HG03457 (cell line): Measurements from ENCODE around the gene GOSR2.

Source experiments
- ATAC-seq: cut with Tn5 transposase; IDR thresholded peaks from one replicate; pipeline ENCODE4 v1.9.1; 2021; ENCODE audit warnings: moderate number of reproducible peaks; ENCODE audit not compliant: unreplicated experiment

GOSR2 gene

DNA sequence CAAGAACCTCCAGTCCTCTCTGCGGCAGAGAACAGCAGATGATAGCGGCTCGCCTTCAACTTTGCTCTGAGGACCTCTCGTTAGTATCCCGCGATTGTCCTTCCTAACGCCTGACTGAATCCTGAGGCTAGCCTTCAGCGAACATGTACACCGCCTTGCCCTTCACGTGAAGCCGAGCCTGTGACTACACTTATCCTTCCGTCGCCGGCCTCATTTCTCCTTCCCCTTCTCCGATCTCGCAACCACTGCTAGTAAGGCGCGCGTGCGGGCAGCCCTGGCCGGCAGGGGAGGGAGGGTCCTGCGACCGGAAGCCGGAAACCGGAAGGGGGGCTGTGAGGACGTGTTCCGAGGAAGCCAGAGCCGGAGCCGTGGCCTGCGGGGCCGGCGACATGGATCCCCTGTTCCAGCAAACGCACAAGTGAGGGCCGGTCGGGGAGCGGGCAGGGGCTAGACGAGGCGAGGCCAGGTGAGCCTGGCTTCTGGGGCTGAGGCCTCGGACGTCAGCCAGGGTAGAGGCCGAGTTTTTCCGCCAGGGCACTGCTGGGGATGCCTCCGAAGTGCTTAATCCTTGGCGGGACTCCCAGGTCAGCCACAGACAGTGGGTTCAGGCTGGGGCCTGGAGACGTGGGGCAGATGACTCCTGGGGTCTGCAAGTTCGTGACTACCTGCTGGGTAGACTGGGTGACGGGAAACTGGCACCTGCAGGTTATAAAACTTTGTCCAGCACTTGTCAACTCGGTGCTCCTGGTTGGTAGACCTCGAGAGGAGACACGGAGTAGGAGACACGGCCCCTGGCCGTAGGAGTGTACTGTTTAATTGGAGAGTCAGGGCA is at the start of gene GOSR2:
TSS of gene GOSR2 (plus strand) at position 357 of the 832 bp plus-strand sequence. CDS start at position 390, 33 bp downstream.
- ATAC-seq, result peak; percentile 80

DNA sequence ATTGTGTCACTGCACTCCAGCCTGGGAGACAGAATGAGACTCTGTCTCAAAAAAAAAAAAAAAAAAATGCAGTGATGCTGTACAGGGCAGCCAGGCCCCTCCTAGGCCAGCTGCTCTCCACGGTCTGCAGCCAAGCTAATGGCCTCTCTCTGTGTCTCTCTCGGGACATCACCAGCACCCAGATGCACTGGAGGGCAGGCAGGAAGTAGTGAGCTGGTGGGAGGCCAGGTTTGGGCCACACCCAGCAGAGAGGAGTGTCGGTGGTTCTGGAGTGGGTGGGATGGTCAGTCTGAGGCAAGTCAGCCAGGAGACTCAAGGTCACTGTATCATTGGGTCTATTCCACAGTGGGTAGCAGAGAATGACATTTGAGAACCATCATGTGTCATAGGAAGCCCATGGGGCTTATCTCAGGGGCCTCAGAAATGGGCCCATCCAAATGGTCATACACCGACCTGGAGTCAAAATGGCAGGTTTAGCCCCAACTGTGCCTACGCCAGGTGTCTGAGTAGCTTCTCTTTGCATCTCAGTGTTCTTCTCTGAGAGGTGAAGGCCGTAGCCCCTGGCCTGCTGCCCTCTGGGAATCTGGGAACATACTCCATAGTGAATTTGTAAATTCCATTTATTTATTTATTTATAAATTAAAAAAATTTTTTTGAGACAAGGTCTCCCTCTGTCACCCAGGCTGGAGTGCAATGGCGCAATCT is 48.9 kb upstream of the GOSR2 start:
- ATAC-seq, result no peak

GRCh38 chr17:46874906-46875305 is 48.1 kb upstream of the GOSR2 start:
- ATAC-seq, result no peak

DNA sequence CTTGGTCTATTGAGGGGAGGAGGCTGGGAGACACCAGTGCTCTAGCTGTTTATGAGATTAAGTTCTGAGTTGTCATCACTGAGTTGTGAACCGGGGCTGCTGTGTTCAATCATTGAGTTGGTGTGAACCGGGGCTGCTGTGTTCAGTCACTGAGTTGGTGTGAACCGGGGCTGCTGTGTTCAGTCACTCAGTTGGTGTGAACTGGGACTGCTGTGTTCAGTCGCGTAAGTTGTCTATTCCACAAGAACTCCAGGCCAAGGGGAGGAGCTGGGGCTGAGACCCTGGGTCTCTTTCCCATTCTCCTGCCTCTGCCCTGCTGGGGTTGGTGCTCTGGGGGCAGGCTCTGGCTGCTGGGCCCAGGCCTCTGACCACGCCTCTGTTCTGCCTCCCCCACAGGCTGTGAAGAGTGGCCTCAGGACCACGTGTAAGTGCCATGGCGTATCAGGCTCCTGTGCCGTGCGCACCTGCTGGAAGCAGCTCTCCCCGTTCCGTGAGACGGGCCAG is 47.1 kb upstream of the GOSR2 start:
- no peak for ATAC-seq

GRCh38 chr17:46876353-46876887 is 46.5 kb upstream of the GOSR2 start:
- no peak for ATAC-seq

GRCh38 chr17:46876926-46877325 is 46.0 kb upstream of the GOSR2 start:
- ATAC-seq, result no peak

DNA sequence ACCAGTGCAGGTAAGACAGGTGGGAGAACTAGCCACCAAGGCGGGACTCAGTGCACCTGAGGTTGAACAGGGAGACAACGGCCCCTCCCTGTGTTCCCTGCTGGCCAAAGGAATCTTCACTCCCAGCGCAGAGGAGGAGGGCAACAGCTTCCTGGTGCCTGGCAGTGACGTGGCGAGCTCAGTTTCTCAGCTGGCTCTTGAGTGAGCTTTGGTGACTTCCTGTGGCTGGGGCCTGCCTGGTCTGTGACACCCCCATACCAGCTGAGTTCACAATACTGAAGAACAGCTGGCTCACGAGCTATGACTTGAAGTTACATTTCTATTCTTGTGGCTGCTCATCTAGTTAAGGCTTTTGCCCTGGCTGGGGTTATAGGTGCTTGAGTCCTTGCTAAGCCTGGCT is 45.5 kb upstream of the GOSR2 start:
- ATAC-seq, result no peak

- ATAC-seq, result no peak
Measured at GRCh38 chr17:46878055-46878454, 44.9 kb upstream of the GOSR2 start.

- ATAC-seq, result no peak
Measured at GRCh38 chr17:46879101-46879500, 43.9 kb upstream of the GOSR2 start.

- ATAC-seq, result no peak
Measured at GRCh38 chr17:46881015-46881414, 41.9 kb upstream of the GOSR2 start.

DNA sequence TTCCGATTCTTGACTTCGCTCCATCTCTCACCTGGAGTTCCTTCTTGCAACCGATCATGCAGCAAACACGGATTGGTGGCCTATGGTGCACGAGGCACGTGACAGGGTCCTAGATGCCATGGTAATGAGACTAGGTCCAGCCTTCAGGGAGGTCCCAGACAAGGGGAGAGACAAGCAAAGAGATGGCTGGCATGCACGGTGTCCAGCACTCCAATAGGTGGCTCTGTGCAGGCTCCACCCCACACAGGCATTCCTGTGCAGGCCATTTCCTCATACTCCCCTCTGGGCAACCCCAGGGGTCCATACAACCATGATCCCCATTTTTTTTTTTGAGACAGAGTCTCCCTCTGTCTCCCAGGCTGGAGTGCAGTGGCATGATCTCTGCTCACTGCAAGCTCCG is 40.3 kb upstream of the GOSR2 start:
- no peak for ATAC-seq

- no peak for ATAC-seq
Measured at GRCh38 chr17:46883871-46884520, 39.0 kb upstream of the GOSR2 start.

- ATAC-seq, result no peak
Measured at GRCh38 chr17:46884552-46884951, 38.4 kb upstream of the GOSR2 start.

DNA sequence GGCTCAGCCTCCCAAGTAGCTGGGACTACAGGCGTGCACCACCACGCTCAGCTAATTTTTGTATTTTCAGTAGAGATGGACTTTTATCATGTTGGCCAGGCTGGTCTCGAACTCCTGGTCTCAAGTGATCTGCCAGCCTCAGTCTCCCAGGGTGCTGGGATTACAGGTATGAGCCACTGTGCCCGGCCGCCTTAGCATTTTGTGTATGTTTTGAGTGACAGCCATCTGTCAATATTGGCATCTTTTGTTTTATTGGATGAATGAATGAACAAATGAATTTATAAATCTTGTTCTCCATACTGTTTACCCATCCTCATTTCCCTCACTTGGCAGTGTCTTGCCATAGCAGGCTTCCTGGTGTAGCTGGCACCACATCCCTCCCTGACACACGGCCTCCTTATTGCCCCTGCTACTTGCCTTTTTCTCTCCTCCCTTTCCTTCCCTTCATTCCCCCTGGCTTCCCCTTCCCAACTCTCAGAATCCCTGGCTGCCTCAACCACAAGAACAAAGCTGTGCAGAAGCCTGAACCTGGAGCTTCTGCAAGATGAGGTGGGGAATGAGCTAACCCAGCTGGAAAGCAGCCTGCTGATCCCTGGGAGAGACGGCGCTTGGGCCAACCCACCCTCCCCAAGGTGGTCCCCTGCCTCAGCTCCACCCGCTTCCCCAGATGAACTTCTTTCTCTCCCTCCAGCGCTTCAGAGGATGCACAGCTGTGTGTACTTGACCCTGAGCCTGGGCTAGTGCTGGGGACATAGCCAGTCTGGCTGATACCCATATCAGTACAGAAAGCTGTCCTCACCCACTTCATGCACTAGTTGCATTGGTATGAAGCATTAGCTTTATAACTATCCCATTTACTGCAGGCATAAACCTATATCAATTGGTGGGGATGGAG is 37.3 kb upstream of the GOSR2 start:
- no peak for ATAC-seq

- ATAC-seq, result no peak
Measured at GRCh38 chr17:46886310-46886663, 36.7 kb upstream of the GOSR2 start.

DNA sequence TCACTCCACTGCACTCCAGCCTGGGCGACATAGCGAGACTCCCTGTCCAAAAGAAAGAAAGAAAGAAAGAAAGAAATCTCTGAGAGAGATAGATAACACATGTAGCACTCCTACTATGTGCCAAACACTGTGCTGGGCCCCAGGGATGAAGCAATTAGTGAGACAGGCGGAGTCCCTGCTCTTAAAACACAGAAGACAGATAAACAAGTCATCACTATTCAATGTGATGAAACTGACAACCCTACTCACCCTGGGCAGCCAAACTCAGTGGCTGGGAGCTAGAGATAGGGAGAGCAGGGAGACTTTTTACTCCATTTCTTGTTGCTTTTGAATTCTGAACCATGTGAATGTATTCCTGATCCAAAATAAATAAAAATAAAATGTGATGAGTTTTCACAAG is 35.2 kb upstream of the GOSR2 start:
- ATAC-seq, result no peak

DNA sequence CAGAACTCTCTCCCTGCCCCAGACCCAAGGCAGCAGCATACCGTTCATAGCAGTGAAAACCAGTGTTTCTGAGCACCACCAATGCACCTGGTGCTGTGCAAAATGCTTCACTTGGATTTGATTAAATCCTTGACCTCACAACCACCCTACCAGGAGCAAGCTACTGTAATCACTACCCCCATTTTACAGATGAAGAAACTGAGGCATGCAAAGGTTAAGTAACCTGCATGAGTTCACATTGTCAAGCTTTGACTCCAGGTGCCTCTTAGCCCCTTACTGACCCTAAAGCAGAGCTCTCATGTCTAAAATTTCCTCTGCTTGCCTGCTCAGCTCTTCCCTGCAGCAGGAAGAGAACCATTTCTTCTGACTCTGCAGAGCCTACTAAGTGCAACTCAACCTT is 34.2 kb upstream of the GOSR2 start:
- ATAC-seq, result no peak

DNA sequence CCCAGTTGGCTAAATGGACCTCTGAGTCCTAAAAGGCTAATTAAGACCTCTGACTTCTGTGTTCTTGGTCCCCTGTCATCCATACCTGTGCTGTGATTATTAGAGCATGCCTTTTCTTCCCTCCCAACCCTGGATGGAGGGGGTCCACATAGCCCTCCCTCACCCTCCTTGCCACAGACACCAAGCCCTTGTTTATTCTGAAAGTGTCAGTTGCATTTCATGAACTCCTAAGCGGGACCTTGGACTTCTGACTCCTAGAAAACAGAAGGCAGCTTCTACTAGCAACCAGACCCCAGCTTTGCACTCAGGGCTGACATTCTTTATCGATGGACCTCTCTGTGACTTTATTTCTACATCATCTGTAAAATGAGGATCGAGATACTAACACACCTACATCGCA is 33.4 kb upstream of the GOSR2 start:
- ATAC-seq, result no peak

GRCh38 chr17:46889992-46890564 is 32.9 kb upstream of the GOSR2 start:
- no peak for ATAC-seq

GRCh38 chr17:46890638-46891037 is 32.3 kb upstream of the GOSR2 start:
- no peak for ATAC-seq
